Stimulated activated CD4-positive, alpha-beta T cell treated with anti-CD3 and anti-CD28 coated beads, Interleukin-4, amount 100 ng/mL, for 24 hours (primary cell): ENCODE measurements around the gene OPHN1.

Source experiments
- DNase-seq: peaks from one replicate; pipeline ENCODE4 v3.0.0-alpha.2; 2020

Gene OPHN1

DNA sequence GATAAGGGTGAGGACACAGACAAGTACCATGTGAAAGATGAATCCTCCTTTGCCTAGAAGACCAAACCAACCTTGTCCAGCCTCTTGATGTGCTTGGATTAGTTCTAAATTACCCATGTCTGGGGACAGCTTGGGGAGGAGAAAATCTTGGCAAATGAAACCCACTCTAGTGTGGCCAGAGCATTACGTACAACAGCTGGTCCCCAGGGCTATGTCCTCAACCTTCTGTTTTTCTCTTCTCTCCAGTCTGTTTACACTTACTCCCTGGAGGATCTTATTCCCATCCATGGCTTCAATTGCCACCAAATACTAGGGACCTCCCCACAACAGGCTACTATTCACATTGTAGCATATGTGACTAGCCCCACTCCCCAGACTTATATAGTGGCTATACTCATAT lies 384.5 kb downstream of the OPHN1 start:
- DNase-seq = no peak

DNA sequence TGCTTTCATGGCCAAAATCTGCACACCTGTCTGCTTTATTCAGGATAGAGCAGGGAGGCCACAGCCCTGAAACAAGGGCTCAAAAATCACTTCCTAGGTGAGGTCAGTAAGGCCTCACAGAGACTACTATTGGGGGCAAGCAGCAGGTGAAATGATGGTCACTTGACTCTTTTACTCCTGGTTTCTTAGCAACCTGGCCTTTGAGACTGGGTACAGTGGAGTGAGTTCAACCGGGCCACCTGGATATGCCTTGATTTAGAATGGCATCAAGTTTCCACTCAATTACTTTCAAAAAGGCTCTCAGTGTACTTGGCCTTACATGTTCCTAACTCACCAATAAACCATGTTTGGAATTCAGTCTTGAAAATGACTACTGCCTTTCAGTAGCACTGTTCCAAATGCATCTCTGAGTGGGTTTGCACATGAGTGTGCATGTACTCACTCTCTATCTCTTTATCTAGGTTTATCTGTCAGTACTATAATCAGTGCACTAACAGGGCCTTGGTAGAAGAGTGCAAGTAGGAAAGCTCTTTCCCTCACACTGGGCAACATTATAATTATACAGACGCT lies 388.2 kb downstream of the OPHN1 start:
- DNase-seq = no peak

DNA sequence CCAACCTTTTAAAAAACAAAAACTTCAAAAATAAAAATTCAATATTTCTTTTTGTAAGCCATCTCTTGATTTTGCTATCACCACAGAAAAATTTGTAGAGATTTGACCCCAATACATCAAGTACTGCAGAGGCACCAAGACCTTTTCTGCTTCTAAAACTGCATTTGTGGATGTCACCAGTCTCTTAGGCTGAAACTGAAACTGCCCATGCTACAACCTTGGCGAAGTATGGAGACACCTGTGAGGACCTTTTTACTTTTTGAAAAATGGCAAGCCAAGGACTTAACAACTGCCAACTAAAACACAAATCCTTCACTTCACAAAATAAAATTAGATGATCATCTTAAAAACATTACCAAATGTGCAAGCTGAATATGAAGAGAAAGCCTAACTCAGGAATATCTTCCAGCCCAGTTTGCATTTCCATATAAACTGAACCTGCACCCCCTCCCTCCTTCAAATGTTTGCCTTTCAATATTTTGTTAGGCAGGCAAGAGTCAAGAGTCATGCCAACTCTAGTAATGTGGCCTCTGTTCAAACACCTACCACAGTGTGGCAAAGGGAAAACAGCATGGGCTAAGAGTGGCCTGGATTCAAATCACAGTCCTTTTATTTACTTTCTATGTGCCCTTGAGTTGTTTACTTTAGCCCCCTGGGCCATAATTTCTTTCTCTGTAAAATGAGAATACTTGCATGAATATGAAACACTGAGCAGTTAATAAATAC lies 389.4 kb downstream of the OPHN1 start:
- no peak for DNase-seq

DNA sequence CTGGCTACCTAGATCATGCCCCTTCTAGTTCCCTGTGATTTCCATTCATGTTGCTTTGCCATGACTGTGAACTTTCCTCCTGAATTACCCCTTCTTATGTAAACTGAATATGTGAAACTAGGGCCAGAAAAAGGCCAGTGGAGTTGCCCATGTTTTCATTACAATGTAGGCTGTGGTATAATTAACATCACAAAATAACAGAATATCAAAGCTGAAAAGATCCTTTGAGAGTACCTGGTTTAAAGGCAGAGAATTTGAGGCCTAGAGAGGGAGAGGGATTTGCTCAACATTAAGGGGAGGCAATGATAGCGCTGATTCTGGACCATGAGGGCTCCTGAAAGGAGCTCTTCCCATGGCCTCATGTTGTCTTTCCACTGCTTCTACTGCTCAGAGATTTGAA lies 392.2 kb downstream of the OPHN1 start:
- no peak for DNase-seq

DNA sequence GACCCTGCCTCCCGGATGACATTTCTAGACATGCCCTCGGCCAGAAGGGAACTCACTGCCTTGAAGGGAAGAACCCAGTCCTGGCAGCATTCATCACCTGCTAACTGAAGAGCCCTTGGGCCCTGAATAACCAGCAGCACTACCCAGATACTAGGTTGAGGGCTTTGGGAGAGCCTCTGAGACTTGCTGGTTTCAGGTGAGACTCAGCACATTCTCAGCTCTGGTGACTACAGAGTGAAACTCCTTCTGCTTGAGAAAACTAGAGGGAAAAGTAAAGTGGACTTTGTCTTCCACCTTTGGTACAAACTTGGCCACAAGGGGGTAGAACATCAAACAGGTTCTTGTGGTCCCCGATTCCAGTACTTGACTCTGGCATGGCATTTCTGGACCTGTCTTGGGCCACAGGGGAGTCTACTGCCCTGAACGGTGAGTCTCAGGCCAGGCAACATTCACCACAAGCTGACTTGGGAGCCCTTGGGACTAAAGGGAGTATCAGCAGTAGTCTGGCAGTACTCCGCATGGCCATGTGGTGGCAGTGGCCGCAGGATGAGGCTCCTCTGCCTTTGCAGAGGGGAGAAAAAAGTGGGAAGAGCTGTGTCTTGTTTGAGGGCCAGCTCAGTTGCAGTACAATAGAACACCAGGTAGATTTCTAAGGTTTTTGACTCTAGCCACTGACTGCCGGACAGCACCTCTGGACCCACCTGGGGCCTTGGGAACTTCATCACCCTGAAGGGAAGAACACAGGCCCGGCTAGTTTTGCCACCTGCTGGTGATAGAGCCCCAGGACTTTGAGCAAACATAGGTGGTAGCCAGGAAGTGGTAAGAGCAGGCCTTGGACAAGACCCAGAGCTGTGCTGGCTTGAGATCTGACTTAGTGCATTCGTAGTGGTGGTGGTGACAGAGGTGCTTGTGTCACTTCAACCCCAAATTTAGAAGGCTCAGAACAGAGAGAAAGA lies 414.8 kb downstream of the OPHN1 start:
- no peak for DNase-seq

DNA sequence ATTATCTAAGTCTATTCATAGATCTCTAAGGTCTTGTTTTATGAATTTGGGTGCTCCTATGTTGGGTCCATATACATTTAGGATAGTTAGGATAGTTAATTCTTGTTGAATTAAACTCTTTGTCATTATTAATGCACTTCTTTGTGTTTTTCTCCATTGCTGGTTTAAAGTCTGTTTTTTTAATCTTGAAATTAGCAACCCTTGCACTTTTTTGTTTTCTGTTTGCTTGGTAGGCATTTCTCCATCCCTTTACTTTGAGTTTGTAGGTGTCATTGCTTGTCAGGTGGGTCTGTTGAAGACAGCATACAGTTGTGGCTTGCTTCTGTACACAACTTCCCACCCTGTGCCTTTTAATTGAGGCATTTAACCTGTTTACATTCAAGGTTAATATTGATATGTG lies 434.8 kb downstream of the OPHN1 start:
- DNase-seq = no peak
